Activated CD8-positive, alpha-beta T cell treated with anti-CD3 and anti-CD28 coated beads for 36 hours (primary cell): Measurements from ENCODE around the gene BAD. TPM values are rescaled to one million over a fixed set of nuclear protein-coding genes. Genes with fewer than 3 reads are reported as not detected.

Experiments used
- ATAC-seq: fragments of 200-7000 bp; cut with Tn5 transposase; one replicate; pipeline ENCODE4 v1.10.0; 2021; ENCODE audit warnings: mild to moderate bottlenecking, moderate library complexity
- CTCF ChIA-PET: fragments of 350-600 bp; sonication (Branson Sonifier 250); formaldehyde crosslinking; loops from one replicate; lab custom pipeline; 2021; ENCODE audit warnings: antibody characterized with exemption; lab: Charles Lee
- POLR2A ChIA-PET: fragments of 350-600 bp; sonication (Branson Sonifier 250); formaldehyde crosslinking; loops from one replicate; lab custom pipeline; 2021; ENCODE audit warnings: antibody characterized with exemption; lab: Charles Lee
- DNase-seq: peaks from one replicate; pipeline ENCODE4 v3.0.0-alpha.2; 2020
- H3K27ac Mint-ChIP-seq: one replicate; pipeline ENCODE4 v1.8.0; 2021; ENCODE audit warnings: mild to moderate bottlenecking, mixed read lengths
- H3K27me3 Mint-ChIP-seq: one replicate; pipeline ENCODE4 v1.8.0; 2021; ENCODE audit warnings: mixed read lengths
- H3K36me3 Mint-ChIP-seq: one replicate; pipeline ENCODE4 v1.8.0; 2021; ENCODE audit warnings: low read depth, mixed read lengths
- H3K4me1 Mint-ChIP-seq: one replicate; pipeline ENCODE4 v1.8.0; 2021; ENCODE audit warnings: low read depth, mixed read lengths
- H3K4me3 Mint-ChIP-seq: one replicate; pipeline ENCODE4 v1.8.0; 2021; ENCODE audit warnings: mild to moderate bottlenecking, moderate library complexity, mixed read lengths
- H3K9me3 Mint-ChIP-seq: one replicate; pipeline ENCODE4 v1.8.0; 2021; ENCODE audit warnings: mixed read lengths
- intact Hi-C: fragments of 100-400 bp; cut with micrococcal nuclease; formaldehyde crosslinking; loops from one replicate; pipeline ENCODE4 v1.10.0; 2022
- total RNA-seq, 2 experiments: library from RNA; stranded (reverse); gene quantifications; one replicate each; pipeline ENCODE4 v1.2.3, GENCODE V29; 2021
- TF ChIP-seq, protein P1 (sequence below): fragments of 200-600 bp; IDR thresholded peaks from one replicate; pipeline ENCODE4 v1.8.0; 2022; ENCODE audit warnings: antibody characterized with exemption, mild to moderate bottlenecking

The BAD gene
- total RNA-seq, 2 experiments from 2014 or later, result 17.2 to 17.7 TPM

DNA sequence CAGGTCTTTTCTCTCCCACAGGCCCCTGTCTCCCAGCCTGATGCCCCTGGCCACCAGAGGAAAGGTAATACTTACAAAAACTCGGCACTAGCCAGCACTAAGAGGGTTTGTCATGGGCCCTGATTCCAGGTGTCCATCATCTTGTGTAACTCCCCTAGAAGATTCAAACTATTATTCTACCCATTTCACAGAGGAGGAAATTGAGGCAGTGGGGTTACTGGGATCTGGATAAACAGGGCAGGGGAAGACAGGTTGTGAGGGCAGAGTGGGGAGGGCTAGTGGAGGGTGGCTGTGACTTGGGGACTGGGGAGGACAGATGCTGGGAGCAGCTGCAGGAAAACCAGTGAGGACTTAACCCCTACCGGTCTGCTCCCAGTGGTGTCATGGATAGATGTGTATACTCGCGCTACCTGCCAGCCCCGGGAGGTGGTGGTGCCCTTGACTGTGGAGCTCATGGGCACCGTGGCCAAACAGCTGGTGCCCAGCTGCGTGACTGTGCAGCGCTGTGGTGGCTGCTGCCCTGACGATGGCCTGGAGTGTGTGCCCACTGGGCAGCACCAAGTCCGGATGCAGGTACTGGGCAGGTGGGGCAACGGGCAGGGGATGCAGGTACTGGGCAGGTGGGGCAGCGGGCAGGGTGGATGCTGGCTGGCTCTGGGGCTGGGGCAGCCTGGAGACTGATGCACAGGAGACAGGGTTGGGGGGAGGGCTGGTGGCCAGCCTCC lies 48.9 kb downstream of the BAD start:
- intact Hi-C loops, result no loop called here
- ChIA-PET POLR2A (interaction anchor here (0.7 to 3.0 kb wide), 5 partner anchors 8 to 54 kb away, joined by 3 to 16 read pairs (median 5); partner anchors contain the start of gene PPP1R14B), CTCF (no interaction called here)
- ATAC-seq (no peak), DNase-seq (no peak)
- no peaks in the 10 kb centered on the region for H3K27me3 Mint-ChIP-seq
- H3K4me3 Mint-ChIP-seq, result peak overlapping the region; percentile 88
- peaks cover 37% of the 10 kb centered on the region for H3K4me1 Mint-ChIP-seq
- H3K27ac Mint-ChIP-seq, result peak overlapping the region; percentile 83
- peaks cover 28% of the 10 kb centered on the region for H3K36me3 Mint-ChIP-seq
- TF ChIP-seq, protein P1, sequence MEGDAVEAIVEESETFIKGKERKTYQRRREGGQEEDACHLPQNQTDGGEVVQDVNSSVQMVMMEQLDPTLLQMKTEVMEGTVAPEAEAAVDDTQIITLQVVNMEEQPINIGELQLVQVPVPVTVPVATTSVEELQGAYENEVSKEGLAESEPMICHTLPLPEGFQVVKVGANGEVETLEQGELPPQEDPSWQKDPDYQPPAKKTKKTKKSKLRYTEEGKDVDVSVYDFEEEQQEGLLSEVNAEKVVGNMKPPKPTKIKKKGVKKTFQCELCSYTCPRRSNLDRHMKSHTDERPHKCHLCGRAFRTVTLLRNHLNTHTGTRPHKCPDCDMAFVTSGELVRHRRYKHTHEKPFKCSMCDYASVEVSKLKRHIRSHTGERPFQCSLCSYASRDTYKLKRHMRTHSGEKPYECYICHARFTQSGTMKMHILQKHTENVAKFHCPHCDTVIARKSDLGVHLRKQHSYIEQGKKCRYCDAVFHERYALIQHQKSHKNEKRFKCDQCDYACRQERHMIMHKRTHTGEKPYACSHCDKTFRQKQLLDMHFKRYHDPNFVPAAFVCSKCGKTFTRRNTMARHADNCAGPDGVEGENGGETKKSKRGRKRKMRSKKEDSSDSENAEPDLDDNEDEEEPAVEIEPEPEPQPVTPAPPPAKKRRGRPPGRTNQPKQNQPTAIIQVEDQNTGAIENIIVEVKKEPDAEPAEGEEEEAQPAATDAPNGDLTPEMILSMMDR, result no peak
- H3K9me3 Mint-ChIP-seq, result no peaks in the 10 kb centered on the region

DNA sequence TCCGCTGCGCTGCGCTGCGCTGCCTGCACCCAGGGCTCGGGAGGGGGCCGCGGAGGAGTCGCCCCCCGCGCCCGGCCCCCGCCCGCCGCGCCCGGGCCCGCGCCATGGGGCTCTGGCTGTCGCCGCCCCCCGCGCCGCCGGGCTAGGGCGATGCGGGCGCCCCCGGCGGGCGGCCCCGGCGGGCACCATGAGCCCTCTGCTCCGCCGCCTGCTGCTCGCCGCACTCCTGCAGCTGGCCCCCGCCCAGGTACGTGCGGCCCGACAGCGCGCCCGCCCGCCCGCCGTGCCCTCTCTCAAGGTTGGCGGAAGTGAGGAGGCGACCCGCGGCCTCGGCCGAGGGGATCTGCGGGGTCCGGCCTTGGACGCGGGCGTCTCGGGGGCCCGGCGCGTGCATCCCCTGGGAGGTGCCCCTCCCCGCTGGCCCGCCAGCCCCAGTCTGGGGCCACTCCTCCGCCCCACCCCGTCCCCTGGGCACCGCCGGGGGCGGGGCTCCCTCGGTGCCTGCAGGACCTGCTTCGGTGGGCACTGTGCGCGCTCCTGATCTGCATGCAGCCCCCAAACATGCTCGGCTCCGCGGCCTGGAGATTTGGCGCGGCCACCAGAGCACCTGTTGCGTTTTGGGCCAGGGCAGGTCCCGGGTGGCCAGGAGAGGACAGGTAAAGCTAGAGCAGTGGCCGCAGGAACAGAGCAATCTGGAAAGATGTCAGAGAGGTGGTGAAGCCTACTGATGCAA lies 49.7 kb downstream of the BAD start:
- TF ChIP-seq, protein P1, result no peak
- peak overlapping the region; percentile 88 for H3K4me3 Mint-ChIP-seq
- H3K4me1 Mint-ChIP-seq, result peaks cover 35% of the 10 kb centered on the region
- peaks cover 23% of the 10 kb centered on the region for H3K36me3 Mint-ChIP-seq
- ChIA-PET CTCF (no interaction called here), POLR2A (interaction anchor here (1.5 to 3.0 kb wide), 3 partner anchors 7 to 11 kb away, joined by 5 to 16 read pairs (median 6); partner anchors contain the start of gene PPP1R14B)
- H3K27ac Mint-ChIP-seq, result peak overlapping the region; percentile 83
- no peaks in the 10 kb centered on the region for H3K27me3 Mint-ChIP-seq
- H3K9me3 Mint-ChIP-seq, result no peaks in the 10 kb centered on the region
- ATAC-seq (peak; percentile 58), DNase-seq (peak; percentile 70)
- intact Hi-C loops, result no loop called here

DNA sequence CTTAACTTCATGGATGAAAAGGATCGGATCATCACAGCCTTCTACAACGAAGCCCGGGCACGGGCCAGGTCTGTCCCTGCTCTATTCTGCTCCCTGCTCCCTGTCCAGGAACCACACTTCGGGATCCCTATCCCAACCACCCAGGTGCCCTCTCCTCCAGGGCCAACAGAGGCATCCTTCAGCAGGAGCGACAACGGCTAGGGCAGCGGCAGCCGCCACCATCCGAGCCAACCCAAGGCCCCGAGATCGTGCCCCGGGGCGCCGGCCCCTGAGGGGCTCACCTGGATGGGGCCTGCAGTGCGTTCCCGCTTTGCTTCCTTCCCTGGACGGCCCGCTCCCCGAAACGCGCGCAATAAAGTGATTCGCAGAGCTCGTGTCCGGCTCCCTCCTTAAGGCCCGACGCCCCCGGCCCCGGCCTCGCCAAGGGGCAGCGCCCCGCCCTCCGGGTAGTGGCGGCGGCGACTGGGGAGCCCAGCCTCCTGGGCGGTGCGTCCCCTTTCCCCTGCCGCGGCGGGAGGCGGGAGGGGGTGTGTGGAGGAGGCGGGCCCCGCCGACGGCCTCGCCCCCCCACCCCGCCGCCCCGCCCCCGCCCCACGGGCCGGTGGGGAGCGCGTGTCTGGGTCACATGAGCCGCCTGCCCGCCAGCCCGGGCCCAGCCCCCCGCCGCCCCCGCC lies 50.4 kb downstream of the BAD start, which contains the start of gene VEGFB:
Gene VEGFB, plus strand, starts transcription at position 672 of the 674 bp plus-strand sequence. CDS start 250 bp downstream, outside the sequence.
- CTCF ChIA-PET, result interaction anchor here (0.6 to 0.9 kb wide), 2 partner anchors 12 to 34 kb away, joined by 3 read pairs; partner anchors contain the start of gene PPP1R14B
- Mint-ChIP-seq H3K4me1 (peaks cover 35% of the 10 kb centered on the region), H3K27me3 (no peaks in the 10 kb centered on the region), H3K36me3 (peaks cover 20% of the 10 kb centered on the region), H3K4me3 (peak within 1 kb of the TSS; percentile 88), H3K9me3 (no peaks in the 10 kb centered on the region), H3K27ac (peak within 1 kb of the TSS; percentile 83)
- TF ChIP-seq, protein P1, result no peak
- DNase-seq, result peak; percentile 65
- intact Hi-C loops, result no loop called here
- ATAC-seq, result peak; percentile 51
- POLR2A ChIA-PET, result interaction anchor here (4.6 kb wide), 1 partner anchor 25 kb away, joined by 39 read pairs; the partner anchor contains the start of gene FERMT3

DNA sequence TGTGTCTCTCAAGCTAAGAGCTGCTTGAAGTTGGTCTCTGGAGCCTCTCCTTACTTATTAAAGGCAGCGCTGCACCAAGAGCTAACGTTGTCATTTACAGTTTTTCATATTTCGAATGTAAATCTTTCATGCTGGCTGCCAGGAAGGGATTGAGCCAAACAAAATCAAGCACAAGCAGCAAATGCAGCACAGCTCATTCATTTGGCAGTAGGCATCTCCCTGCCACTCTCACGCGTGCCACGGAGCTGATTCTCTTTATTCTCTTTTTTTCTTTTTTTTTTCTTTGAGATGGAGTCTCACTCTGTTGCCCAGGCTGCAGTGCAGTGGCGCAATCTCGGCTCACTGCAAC lies 51.5 kb downstream of the BAD start:
- Mint-ChIP-seq H3K27me3 (no peaks in the 10 kb centered on the region), H3K9me3 (no peaks in the 10 kb centered on the region), H3K36me3 (peaks cover 17% of the 10 kb centered on the region), H3K4me1 (peaks cover 32% of the 10 kb centered on the region), H3K27ac (no peak overlapping the region), H3K4me3 (no peak overlapping the region)
- ATAC-seq (no peak), DNase-seq (no peak)
- intact Hi-C loops, result no loop called here
- TF ChIP-seq, protein P1, result no peak
- ChIA-PET POLR2A (interaction anchor here (1.0 to 4.6 kb wide), 5 partner anchors 9 to 37 kb away, joined by 5 to 39 read pairs (median 6); partner anchors contain the start of gene FERMT3), CTCF (interaction anchor here (0.9 to 1.6 kb wide), 3 partner anchors 27 to 71 kb away, joined by 3 to 9 read pairs (median 4); no protein-coding TSS in a partner anchor)
